DND-41 (cell line): ENCODE results near the gene MB21D2.

Experiments used
- ATAC-seq: fragments of 200-7000 bp; cut with Tn5 transposase; 3 replicates; pipeline ENCODE4 v1.9.1; 2021; ENCODE audit warnings: low read depth; ENCODE audit not compliant: insufficient read depth
- DNase-seq: peaks from one replicate; pipeline ENCODE4 v3.0.0-alpha.2; 2020
- H2AFZ ChIP-seq: 2 replicates; pipeline ENCODE4 v1.6.0; 2012; ENCODE audit warnings: low read depth, low read length
- H3K27ac ChIP-seq: 2 replicates; pipeline ENCODE4 v1.5.1; 2012; ENCODE audit warnings: low read length, inconsistent platforms
- H3K27me3 ChIP-seq: fragments of 200-600 bp; sonication (generic); 2 replicates; pipeline ENCODE4 v1.6.0; 2012; ENCODE audit warnings: low read length, mild to moderate bottlenecking, inconsistent platforms; ENCODE audit not compliant: insufficient read depth, poor library complexity
- H3K36me3 ChIP-seq: 2 replicates; pipeline ENCODE4 v1.5.1; 2012; ENCODE audit warnings: low read length, inconsistent platforms; ENCODE audit not compliant: insufficient read depth
- H3K4me1 ChIP-seq: 2 replicates; pipeline ENCODE4 v1.5.1; 2012; ENCODE audit warnings: mild to moderate bottlenecking, low read length; ENCODE audit not compliant: insufficient read depth
- H3K4me2 ChIP-seq: 2 replicates; pipeline ENCODE4 v1.6.0; 2012; ENCODE audit warnings: mild to moderate bottlenecking, moderate library complexity, low read length, inconsistent platforms; ENCODE audit not compliant: insufficient read depth
- H3K4me3 ChIP-seq, 2 experiments: fragments of 200-600 bp in 1 of 2; shearing (Covaris generic) in 1 of 2; 2 replicates each; pipeline ENCODE4 v1.5.1; 2012 to 2016; ENCODE audit warnings: inconsistent platforms in 2 of 2, low read length in 2 of 2, mild to moderate bottlenecking in 2 of 2, low read depth in 1 of 2, moderate library complexity in 1 of 2
- H3K79me2 ChIP-seq: 2 replicates; pipeline ENCODE4 v1.6.0; 2012; ENCODE audit warnings: low read length, inconsistent platforms; ENCODE audit not compliant: insufficient read depth
- H3K9ac ChIP-seq: 2 replicates; pipeline ENCODE4 v1.6.0; 2012; ENCODE audit warnings: low read depth, mild to moderate bottlenecking, inconsistent platforms, low read length, moderate library complexity
- H3K9me3 ChIP-seq: 2 replicates; pipeline ENCODE4 v1.5.1; 2012; ENCODE audit warnings: low read length, moderate library complexity, mild to moderate bottlenecking, inconsistent platforms; ENCODE audit not compliant: insufficient read depth, severe bottlenecking
- H4K20me1 ChIP-seq: 2 replicates; pipeline ENCODE4 v1.6.0; 2012; ENCODE audit warnings: low read length; ENCODE audit not compliant: insufficient read depth
- CTCF ChIP-seq: IDR thresholded peaks from 2 replicates; pipeline ENCODE4 v1.5.1; 2012; ENCODE audit warnings: borderline replicate concordance, low read length, moderate library complexity, mild to moderate bottlenecking; ENCODE audit not compliant: poor library complexity, severe bottlenecking; ENCODE audit errors: extremely low read depth
- EZH2 ChIP-seq: IDR thresholded peaks from 3 replicates; pipeline ENCODE4 v1.6.1; 2012; ENCODE audit warnings: borderline replicate concordance, low read depth, mild to moderate bottlenecking, moderate library complexity, low read length, inconsistent platforms; ENCODE audit not compliant: severe bottlenecking

The MB21D2 gene

GRCh38 chr3:192918275-192918588, 576 bp upstream of the MB21D2 start:
- no peaks in the 10 kb centered on the region for H3K4me1 ChIP-seq
- H3K36me3 ChIP-seq = no peaks in the 10 kb centered on the region
- H3K27me3 ChIP-seq = peaks cover 32% of the 10 kb centered on the region
- H3K27ac ChIP-seq = no peak overlapping the region
- no peak overlapping the region for H2AFZ ChIP-seq
- H3K9me3 ChIP-seq = no peaks in the 10 kb centered on the region
- DNase-seq (no peak), ATAC-seq (no peak)
- H4K20me1 ChIP-seq = no peaks in the 10 kb centered on the region
- no peak for TF ChIP-seq CTCF
- TF ChIP-seq EZH2 = no peak
- H3K4me2 ChIP-seq = no peak overlapping the region
- no peak overlapping the region for H3K4me3 ChIP-seq
- no peak overlapping the region for H3K9ac ChIP-seq
- H3K79me2 ChIP-seq = no peaks in the 10 kb centered on the region

GRCh38 chr3:192917028-192917403, 640 bp downstream of the MB21D2 start:
- no peak for DNase-seq
- Histone ChIP-seq H3K4me1 (no peaks in the 10 kb centered on the region), H3K9me3 (no peaks in the 10 kb centered on the region), H3K36me3 (no peaks in the 10 kb centered on the region), H3K4me2 (no peak overlapping the region), H2AFZ (no peak overlapping the region), H3K9ac (no peak overlapping the region), H3K27ac (no peak overlapping the region), H3K4me3 (no peak overlapping the region), H3K79me2 (no peaks in the 10 kb centered on the region), H3K27me3 (peaks cover 32% of the 10 kb centered on the region), H4K20me1 (no peaks in the 10 kb centered on the region)
- no peak for ATAC-seq
- TF ChIP-seq CTCF = no peak
- no peak for TF ChIP-seq EZH2

- Histone ChIP-seq H3K79me2 (no peaks in the 10 kb centered on the region), H4K20me1 (no peaks in the 10 kb centered on the region), H3K4me1 (no peaks in the 10 kb centered on the region), H3K4me2 (no peak overlapping the region), H3K27me3 (peaks cover 32% of the 10 kb centered on the region), H3K9me3 (no peaks in the 10 kb centered on the region), H2AFZ (no peak overlapping the region), H3K36me3 (no peaks in the 10 kb centered on the region), H3K9ac (no peak overlapping the region), H3K4me3 (no peak overlapping the region), H3K27ac (no peak overlapping the region)
- DNase-seq (no peak), ATAC-seq (no peak)
- no peak for TF ChIP-seq CTCF
- TF ChIP-seq EZH2 = no peak
Measured at GRCh38 chr3:192916371-192917027, 1.2 kb downstream of the MB21D2 start.

GRCh38 chr3:192915722-192916121, 1.9 kb downstream of the MB21D2 start:
- Histone ChIP-seq H3K79me2 (no peaks in the 10 kb centered on the region), H3K9ac (no peak overlapping the region), H4K20me1 (no peaks in the 10 kb centered on the region), H3K9me3 (no peaks in the 10 kb centered on the region), H3K27ac (no peak overlapping the region), H3K4me3 (no peak overlapping the region), H3K27me3 (peaks cover 32% of the 10 kb centered on the region), H3K4me2 (no peak overlapping the region), H2AFZ (no peak overlapping the region), H3K36me3 (no peaks in the 10 kb centered on the region), H3K4me1 (no peaks in the 10 kb centered on the region)
- ATAC-seq (no peak), DNase-seq (no peak)
- no peak for TF ChIP-seq EZH2
- no peak for TF ChIP-seq CTCF
